PC-9 (cell line): ENCODE data around the gene TNFSF11. TPM values are rescaled to one million over a fixed set of nuclear protein-coding genes. Genes with fewer than 3 reads are reported as not detected.

Experiments used
- BruUV-seq: library from RNA; stranded (reverse); fragments of 400-500 nt; replicated peaks from 2 replicates; lab custom pipeline; 2021; lab: Mats Ljungman, UMichigan
- CTCF ChIA-PET: fragments of 300-600 bp; sonication (Branson Sonifier 250); formaldehyde crosslinking; loops from one replicate; lab custom pipeline; 2022; ENCODE audit warnings: antibody characterized with exemption; lab: Charles Lee
- POLR2A ChIA-PET: fragments of 300-600 bp; sonication (Branson Sonifier 250); formaldehyde crosslinking; loops from one replicate; lab custom pipeline; 2022; ENCODE audit warnings: antibody characterized with exemption; ENCODE audit not compliant: unreplicated experiment; lab: Charles Lee
- DNase-seq, 2 experiments: peaks; one replicate each; pipeline versions ENCODE4 v3.0.0 to v3.0.0-alpha.2; 2015 to 2022; ENCODE audit warnings: mixed read lengths in 1 of 2
- H2AFZ ChIP-seq: fragments of 200-600 bp; sonication (generic); 2 replicates; pipeline ENCODE4 v1.8.1; 2017; ENCODE audit warnings: antibody characterized with exemption
- H3F3A ChIP-seq: fragments of 200-600 bp; sonication (generic); 2 replicates; pipeline ENCODE4 v1.8.1; 2017; ENCODE audit warnings: antibody characterized with exemption, mild to moderate bottlenecking, low read depth; ENCODE audit not compliant: insufficient read depth
- H3K27ac ChIP-seq: fragments of 200-600 bp; sonication (generic); 2 replicates; pipeline ENCODE4 v1.6.1; 2016; ENCODE audit warnings: mixed run types
- H3K27me3 ChIP-seq: fragments of 200-600 bp; sonication (generic); 2 replicates; pipeline ENCODE4 v1.6.1; 2016; ENCODE audit warnings: low read depth, mixed run types; ENCODE audit not compliant: insufficient read depth
- H3K36me3 ChIP-seq: fragments of 200-600 bp; sonication (generic); 2 replicates; pipeline ENCODE4 v1.6.1; 2016; ENCODE audit warnings: low read depth, mixed run types
- H3K4me1 ChIP-seq: fragments of 200-600 bp; sonication (generic); replicated peaks from 2 replicates; pipeline ENCODE4 v1.6.1; 2016; ENCODE audit warnings: mixed run types; ENCODE audit not compliant: insufficient read depth
- H3K4me2 ChIP-seq: fragments of 200-600 bp; sonication (generic); 2 replicates; pipeline ENCODE4 v1.6.1; 2017; ENCODE audit warnings: mixed run types
- H3K4me3 ChIP-seq: fragments of 200-600 bp; sonication (generic); 2 replicates; pipeline ENCODE4 v1.6.1; 2016; ENCODE audit warnings: mixed run types
- H3K79me2 ChIP-seq: fragments of 200-600 bp; sonication (generic); 2 replicates; pipeline ENCODE4 v1.6.1; 2017; ENCODE audit warnings: low read depth, mixed run types
- H3K9me2 ChIP-seq: fragments of 200-600 bp; sonication (generic); 2 replicates; pipeline ENCODE4 v1.8.1; 2017; ENCODE audit warnings: mild to moderate bottlenecking; ENCODE audit not compliant: insufficient read depth
- H3K9me3 ChIP-seq: fragments of 200-600 bp; sonication (generic); 2 replicates; pipeline ENCODE4 v1.8.1; 2016; ENCODE audit warnings: low read depth; ENCODE audit not compliant: insufficient read depth
- H4K20me1 ChIP-seq: fragments of 200-600 bp; sonication (generic); 2 replicates; pipeline ENCODE4 v1.8.1; 2017; ENCODE audit not compliant: insufficient read depth
- EZH2 ChIP-seq: fragments of 200-600 bp; sonication (generic); IDR thresholded peaks from 2 replicates; pipeline ENCODE4 v1.8.0; 2017; ENCODE audit warnings: antibody characterized with exemption, low read depth
- intact Hi-C: fragments of 100-400 bp; cut with micrococcal nuclease; formaldehyde crosslinking; loops from one replicate; pipeline ENCODE4 v1.10.0; 2022; ENCODE audit not compliant: unreplicated experiment
- total RNA-seq: library from RNA; stranded (reverse); gene quantifications from 2 replicates; pipeline ENCODE4 v1.2.3, GENCODE V29; 2021
- TF ChIP-seq, protein P1 (sequence below): fragments of 200-600 bp; sonication (generic); conservative IDR thresholded peaks from 2 replicates; pipeline ENCODE4 v1.6.1; 2017; ENCODE audit warnings: mixed run types, antibody characterized with exemption, mild to moderate bottlenecking, moderate library complexity

Gene TNFSF11
- total RNA-seq, 1 experiment from 2014 or later = not detected

- no peak for DNase-seq
- H3K4me1 ChIP-seq = no peaks in the 10 kb centered on the region
- H3K9me3 ChIP-seq = no peaks in the 10 kb centered on the region
- no peak overlapping the region for H3K4me3 ChIP-seq
- ChIA-PET CTCF (no interaction called here), POLR2A (no interaction called here)
- no TSS peak for BruUV-seq
- no peak overlapping the region for H3K27ac ChIP-seq
- H3K4me2 ChIP-seq = no peak overlapping the region
- no peaks in the 10 kb centered on the region for H4K20me1 ChIP-seq
- TF ChIP-seq, protein P1, sequence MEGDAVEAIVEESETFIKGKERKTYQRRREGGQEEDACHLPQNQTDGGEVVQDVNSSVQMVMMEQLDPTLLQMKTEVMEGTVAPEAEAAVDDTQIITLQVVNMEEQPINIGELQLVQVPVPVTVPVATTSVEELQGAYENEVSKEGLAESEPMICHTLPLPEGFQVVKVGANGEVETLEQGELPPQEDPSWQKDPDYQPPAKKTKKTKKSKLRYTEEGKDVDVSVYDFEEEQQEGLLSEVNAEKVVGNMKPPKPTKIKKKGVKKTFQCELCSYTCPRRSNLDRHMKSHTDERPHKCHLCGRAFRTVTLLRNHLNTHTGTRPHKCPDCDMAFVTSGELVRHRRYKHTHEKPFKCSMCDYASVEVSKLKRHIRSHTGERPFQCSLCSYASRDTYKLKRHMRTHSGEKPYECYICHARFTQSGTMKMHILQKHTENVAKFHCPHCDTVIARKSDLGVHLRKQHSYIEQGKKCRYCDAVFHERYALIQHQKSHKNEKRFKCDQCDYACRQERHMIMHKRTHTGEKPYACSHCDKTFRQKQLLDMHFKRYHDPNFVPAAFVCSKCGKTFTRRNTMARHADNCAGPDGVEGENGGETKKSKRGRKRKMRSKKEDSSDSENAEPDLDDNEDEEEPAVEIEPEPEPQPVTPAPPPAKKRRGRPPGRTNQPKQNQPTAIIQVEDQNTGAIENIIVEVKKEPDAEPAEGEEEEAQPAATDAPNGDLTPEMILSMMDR = no peak
- TF ChIP-seq EZH2 = no peak
- intact Hi-C loops = no loop called here
- H3K27me3 ChIP-seq = no peaks in the 10 kb centered on the region
- no peaks in the 10 kb centered on the region for H3F3A ChIP-seq
- H2AFZ ChIP-seq = no peak overlapping the region
- no peaks in the 10 kb centered on the region for H3K79me2 ChIP-seq
- H3K9me2 ChIP-seq = no peaks in the 10 kb centered on the region
- no peaks in the 10 kb centered on the region for H3K36me3 ChIP-seq
Measured at GRCh38 chr13:42643076-42643475, 69.1 kb downstream of the TNFSF11 start.

DNA sequence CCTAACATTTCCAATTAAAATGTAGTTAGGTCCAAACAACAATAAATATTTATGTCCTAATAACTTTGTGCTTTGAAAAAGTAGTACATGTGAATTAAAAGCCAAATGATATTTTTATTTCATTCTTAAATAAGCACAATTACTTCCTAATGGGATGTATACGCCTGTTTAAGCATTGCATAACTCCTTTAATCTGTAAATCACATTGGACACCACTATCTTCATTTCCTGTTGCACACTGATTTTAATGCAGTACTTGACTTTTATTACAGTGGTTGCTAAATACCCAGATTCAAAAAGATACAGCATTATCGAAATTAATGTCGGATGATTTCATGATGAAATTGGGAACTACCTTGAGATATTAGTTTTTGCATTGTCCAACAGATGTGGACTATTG is 70.9 kb downstream of the TNFSF11 start:
- no peak for DNase-seq
- H4K20me1 ChIP-seq = no peaks in the 10 kb centered on the region
- no peak overlapping the region for H3K4me2 ChIP-seq
- CTCF ChIA-PET = no interaction called here
- intact Hi-C loops = no loop called here
- no peaks in the 10 kb centered on the region for H3F3A ChIP-seq
- no peaks in the 10 kb centered on the region for H3K36me3 ChIP-seq
- BruUV-seq = no TSS peak
- H3K4me3 ChIP-seq = no peak overlapping the region
- POLR2A ChIA-PET = no interaction called here
- H3K27me3 ChIP-seq = no peaks in the 10 kb centered on the region
- no peak overlapping the region for H3K27ac ChIP-seq
- H3K9me3 ChIP-seq = no peaks in the 10 kb centered on the region
- no peaks in the 10 kb centered on the region for H3K9me2 ChIP-seq
- TF ChIP-seq EZH2 = no peak
- TF ChIP-seq, protein P1 = no peak
- no peaks in the 10 kb centered on the region for H3K79me2 ChIP-seq
- H3K4me1 ChIP-seq = no peaks in the 10 kb centered on the region
- no peak overlapping the region for H2AFZ ChIP-seq

DNA sequence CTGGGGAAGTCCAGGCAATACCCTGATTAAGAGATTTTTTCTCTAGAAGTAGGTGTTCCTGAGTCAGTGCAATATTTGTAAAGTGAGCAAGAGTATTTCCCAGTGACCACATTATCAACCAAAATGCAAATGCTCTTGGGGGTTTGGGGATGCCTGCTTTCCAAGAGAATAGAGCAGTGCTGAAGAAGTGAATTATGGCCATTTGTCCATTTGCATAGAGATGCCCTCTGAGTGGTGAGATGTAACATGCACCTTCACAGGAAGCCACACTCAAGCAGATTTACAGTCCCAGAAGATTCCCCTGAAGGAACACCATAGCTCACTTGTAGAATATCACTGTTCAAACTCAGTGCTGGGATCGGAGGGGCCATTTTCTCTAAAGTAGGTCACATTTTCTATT is 71.8 kb downstream of the TNFSF11 start:
- H3F3A ChIP-seq = no peaks in the 10 kb centered on the region
- H3K36me3 ChIP-seq = no peaks in the 10 kb centered on the region
- BruUV-seq = no TSS peak
- intact Hi-C loops = no loop called here
- H3K27ac ChIP-seq = no peak overlapping the region
- H3K4me3 ChIP-seq = no peak overlapping the region
- TF ChIP-seq, protein P1 = no peak
- TF ChIP-seq EZH2 = no peak
- H3K27me3 ChIP-seq = no peaks in the 10 kb centered on the region
- no peaks in the 10 kb centered on the region for H4K20me1 ChIP-seq
- no peaks in the 10 kb centered on the region for H3K9me3 ChIP-seq
- no peak overlapping the region for H3K4me2 ChIP-seq
- H3K4me1 ChIP-seq = no peaks in the 10 kb centered on the region
- no peak overlapping the region for H2AFZ ChIP-seq
- no peak for DNase-seq
- CTCF ChIA-PET = no interaction called here
- POLR2A ChIA-PET = no interaction called here
- H3K9me2 ChIP-seq = no peaks in the 10 kb centered on the region
- H3K79me2 ChIP-seq = no peaks in the 10 kb centered on the region
